GM19468 (cell line): ENCODE measurements around the gene FAM3A.
"Not testable (repeated sequence)": the region's sequence is repeated elsewhere in the genome, so short reads cannot be mapped to it uniquely, and the experiment has no call there.

Source experiments
- ATAC-seq: cut with Tn5 transposase; IDR thresholded peaks from one replicate; pipeline ENCODE4 v1.9.1; 2021; ENCODE audit warnings: mild to moderate bottlenecking, moderate library complexity, moderate number of reproducible peaks; ENCODE audit not compliant: unreplicated experiment; ENCODE audit errors: extremely low read depth

FAM3A gene, protein sequence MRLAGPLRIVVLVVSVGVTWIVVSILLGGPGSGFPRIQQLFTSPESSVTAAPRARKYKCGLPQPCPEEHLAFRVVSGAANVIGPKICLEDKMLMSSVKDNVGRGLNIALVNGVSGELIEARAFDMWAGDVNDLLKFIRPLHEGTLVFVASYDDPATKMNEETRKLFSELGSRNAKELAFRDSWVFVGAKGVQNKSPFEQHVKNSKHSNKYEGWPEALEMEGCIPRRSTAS

DNA sequence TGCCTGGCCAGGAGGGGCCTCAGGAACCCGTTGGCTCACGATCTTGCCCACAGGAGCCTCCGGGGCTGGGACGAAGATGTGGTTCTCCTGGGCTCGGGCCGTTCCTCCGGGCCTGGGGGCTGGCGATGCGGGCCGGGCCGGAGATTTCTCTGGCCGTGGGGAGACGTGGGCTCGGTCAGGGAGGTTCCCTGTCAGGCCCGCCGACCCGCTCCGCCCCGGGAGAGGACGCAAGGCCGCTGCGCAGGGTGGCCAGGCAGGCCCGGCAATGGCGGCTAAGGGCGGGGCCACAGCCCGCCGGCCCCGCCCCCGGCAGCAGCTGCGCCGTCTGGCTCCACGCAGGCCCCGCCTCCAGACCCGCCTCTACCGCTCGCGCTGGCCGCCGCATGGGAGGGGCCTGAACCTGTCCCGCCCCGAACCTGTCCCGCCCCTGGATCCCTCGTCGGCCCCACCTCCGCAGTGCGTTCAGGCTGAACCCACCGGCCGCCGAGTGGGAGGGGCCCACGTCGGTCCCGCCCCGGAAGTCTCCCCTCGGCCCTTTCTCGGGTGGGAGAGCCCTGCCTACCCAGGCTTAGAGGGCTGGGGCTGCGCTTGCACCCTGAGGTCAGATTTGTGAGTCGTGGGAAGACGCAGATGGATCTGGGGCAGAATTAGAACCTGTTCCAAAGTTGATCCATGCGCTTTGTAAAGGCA, at the start of gene FAM3A:
TSS of gene FAM3A (minus strand) at position 267 of the 690 bp plus-strand sequence. CDS start 460 bp downstream, outside the sequence.
- peak; percentile 33 for ATAC-seq

DNA sequence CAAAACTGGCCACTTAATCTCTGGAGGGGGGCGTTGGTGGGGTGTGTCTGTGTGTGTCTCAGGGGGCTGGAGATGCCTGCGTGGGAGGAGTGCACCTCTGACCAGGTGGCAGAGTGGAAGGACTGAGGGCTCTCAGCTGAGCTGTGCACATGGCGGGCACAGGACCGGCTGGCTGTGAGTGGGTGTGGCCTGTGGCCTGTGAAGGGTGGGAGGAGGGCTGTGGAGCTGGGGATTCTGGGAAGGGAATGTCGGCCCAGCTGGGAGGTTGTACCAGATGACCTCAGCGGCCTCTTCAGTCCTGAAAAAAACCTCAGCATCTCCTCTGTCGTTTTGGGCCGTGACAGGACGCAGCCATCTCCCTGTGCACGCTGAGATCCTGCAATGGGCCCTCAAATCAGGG, 46.3 kb upstream of the FAM3A start:
- ATAC-seq: not testable (repeated sequence)

DNA sequence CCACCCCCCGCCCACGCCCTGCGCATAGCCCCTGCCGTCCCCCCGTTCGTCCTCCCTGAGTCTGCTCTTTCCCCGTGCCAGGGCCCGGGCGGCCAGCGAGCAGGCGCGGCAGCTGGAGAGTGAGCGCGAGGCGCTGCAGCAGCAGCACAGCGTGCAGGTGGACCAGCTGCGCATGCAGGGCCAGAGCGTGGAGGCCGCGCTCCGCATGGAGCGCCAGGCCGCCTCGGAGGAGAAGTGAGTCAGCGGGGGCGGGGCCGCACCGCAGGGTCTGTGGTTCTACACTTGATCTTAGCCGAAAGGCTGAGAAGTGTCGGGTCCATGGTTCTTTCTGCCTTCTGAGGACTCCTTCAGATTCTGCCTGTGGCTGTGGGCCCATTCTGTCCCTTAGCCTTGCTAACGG, 44.3 kb upstream of the FAM3A start:
- ATAC-seq: not testable (repeated sequence)

DNA sequence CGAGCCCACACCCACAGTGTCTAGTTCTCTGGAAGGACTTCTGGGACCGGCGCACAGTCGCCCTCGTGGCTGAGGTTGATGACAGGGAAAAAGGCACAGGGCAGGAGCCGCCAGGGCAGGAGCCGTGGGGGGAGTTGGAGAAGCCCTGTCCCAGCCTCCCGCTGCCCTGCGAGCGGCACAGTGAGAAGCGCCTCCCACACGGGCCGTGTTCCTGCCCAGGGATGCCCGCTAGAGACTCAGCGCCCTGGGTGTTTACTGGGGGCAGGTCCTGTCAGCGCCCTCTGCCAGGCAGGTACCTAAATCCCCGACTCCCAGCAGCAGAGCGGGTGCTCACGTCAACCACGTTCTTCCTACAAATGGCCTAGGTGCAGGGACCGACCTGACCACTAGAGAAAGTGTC, 42.9 kb upstream of the FAM3A start:
- not testable (repeated sequence) for ATAC-seq

DNA sequence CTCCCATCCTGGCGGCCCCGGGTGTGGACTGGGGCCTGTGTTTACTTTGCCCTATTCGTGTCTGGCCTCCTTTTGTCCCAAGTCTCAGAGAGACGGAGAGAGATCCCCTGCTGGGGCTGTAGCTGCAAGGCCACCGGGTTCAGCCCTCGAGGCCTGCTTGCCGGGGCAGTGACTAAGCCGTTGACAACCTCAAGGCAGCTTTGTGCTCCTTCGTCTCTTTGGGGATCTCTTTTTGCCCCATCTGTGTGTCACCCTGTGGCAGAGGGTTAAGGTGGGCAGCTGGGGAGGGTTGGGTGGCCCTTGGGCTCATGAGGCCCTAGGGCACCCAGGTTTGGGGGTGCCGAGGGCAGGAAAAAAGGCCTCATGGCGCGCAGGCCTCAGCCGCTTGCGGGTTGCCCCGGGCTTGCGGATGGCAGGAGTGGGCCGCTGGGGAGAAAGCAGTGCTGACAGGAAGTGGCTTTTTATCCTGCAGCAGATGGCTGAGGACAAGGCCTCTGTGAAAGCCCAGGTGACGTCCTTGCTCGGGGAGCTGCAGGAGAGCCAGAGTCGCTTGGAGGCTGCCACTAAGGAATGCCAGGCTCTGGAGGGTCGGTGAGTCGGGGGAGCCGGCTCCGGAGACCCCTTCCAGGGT, 42.1 kb upstream of the FAM3A start:
- not testable (repeated sequence) for ATAC-seq

DNA sequence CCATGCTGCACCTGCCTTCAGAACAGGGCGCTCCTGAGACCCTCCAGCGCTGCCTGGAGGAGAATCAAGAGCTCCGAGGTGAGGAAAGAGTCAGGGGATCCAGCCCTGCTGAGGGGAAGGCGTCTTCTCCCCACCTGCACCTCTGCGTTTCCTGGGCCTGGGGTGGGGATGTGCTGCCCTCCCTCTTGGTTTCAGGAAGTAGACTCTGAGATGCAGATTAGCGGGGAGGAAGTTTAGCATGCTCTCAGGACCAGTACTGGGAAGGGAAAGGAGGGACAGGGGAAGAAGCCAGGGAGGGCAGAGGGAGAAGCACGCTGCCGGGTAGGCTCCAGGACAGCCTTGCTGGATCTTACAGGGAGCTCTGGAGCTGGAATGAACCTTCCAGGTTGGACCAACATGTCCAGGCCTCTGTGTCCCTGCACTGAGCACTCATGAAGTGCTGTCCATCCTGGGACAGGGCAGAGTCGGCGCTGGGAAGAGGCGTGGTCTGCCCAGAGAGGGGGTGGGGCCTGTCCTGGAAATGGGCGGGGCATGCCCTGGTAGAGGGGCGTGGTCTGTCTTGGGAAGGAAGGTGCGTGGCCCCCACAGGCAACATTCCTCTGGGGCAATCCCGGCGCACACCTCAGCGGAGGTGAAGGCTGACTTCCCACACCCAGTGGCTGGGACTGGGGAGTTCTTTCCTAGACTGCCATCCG, 36.2 kb upstream of the FAM3A start:
- ATAC-seq: not testable (repeated sequence)

DNA sequence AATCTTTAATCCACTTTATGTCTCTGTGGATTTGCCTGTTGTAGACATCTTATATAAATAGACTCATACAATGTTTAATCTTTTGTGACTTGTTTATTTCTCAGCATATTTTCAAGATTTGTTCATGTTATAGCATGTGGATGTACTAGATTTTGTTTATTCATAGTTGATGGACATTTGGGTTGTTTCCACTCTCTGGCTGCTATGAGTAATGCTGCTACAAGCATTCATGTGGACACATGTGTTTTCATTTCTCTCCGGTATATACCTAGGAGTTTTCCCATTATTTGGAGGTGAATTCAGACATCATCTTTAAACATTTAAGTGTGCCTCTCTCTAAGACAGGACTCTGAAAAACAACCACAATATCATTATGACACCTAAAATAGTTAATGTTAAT, 33.7 kb upstream of the FAM3A start:
- ATAC-seq: no peak

DNA sequence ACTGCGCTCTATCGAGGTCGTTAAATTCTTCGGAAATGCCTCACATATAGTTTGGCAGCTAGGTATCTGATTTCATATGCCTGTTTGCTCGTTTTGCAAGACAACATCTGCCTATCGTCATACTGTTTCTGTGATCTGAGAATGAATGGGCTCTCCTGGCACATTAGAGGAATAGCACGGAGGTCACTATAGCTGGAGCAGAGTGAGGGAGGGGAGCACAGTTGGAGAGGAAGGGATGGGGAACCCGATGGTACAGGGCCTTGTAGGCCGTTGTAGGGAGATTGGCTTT, 31.9 kb upstream of the FAM3A start:
- ATAC-seq: no peak

DNA sequence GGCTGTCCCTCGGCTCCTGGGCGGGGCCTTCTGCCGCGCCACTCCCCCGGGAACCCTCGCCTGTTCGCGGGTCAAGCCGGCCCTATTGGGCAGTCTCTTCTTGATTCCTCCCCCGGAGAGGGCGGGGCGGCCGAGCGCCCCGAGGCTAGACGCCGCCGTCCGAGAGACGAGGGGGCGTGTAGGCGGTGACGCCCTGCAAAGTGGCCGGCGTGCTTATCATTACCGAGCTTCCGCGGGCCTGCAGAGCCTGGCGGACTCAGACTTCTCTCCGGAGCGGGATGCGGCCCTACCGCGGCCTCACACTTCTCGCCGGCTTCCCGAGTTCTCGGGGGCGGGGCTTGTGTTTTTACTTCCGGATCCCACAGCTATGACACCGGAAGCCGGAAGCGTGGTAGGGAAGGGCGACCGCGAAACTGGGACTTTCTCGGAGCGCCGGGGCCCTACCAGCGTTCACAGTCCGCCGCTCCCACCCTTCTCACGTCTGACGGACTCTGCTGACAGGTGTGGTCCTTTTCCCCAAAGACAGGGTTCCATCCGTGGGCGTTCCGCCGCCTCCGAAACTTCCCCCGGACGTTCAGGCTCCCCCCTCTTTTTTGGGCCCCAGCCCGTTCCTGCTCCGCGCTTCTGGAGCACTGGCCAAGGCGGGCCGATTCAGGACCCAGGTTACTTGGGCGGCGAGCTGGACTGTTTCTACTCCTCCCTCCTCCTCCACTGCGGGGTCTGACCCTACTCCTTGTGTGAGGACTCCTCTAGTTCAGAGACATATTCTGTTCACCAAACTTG, 31.4 kb upstream of the FAM3A start, which contains the start of gene IKBKG:
TSS of gene IKBKG (plus strand) at position 376 of the 783 bp plus-strand sequence. CDS start 4,383 bp downstream, outside the sequence.
- ATAC-seq: peak; percentile 56

DNA sequence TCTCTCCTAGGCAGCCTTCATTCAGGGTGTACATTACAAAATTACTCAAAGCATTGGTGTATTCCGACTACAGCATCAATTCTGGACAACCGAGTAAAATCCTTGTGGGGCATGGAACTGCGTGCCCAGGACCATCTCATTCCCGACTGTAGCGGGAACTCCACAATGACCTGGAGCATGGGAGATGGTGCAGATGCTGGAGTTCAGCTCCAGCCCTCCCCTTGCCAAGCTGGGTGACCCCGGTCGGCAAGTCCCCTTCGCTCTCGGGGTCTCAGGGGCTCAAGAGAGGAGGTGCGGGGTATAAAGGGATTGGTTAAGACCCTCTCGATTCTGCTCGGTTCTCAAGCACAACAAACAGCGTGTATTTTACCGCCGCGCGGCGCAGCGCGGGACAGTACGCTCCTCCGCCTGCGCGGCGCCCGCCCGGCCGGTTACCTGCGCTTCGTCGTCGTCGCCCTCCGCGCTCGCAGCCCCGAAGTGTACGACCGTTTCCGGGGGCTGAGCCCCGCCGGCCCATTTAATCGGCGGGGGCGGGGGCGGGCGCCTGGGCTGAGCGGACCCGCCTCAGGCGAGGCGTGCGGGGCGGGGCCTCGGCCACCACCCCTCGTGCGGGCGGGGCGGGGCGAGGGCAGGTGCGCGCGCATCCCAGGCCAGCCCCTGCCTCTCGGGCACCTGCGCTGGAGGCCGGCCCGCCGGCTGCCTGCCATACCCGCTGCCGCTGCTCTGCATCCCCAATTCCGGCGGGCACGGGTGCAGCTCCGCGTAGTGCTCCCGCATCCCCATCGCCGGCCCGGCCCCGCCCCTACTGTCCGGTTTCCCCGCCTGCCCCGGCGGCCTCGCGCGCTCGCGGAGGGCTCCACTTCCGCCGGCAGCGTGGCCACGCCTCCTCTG, 30.6 kb upstream of the FAM3A start, which contains the start of gene G6PD:
TSS of gene G6PD (minus strand) at position 493 of the 891 bp plus-strand sequence. CDS start 691 bp downstream, outside the sequence.
- ATAC-seq: peak; percentile 24

DNA sequence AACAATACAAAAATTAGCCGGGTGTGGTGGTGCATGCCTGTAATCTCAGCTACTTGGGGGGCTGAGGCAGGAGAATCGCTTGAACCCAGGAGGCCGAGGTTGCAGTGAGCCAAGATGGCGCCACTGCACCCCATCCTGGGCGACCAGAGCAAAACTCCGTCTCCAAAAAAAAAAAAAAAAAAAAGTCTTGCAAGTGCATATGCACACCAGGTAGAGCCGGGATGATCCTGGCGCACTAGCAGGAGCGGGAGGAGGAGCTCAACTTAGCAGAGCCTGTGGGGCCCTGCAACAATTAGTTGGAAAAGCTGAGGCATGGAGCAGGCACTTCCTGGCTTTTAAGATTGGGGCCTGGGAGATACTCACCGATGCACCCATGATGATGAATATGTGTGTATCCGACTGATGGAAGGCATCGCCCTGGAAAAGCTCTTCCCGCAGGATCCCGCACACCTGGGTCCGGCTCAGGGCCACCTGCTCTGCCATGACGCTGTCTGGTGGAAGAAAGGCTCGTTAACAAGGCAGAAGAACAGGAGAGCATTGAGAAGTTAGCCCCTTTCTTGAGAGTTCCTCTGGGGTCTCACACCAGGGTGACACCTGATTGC, 29.7 kb upstream of the FAM3A start:
- no peak for ATAC-seq

DNA sequence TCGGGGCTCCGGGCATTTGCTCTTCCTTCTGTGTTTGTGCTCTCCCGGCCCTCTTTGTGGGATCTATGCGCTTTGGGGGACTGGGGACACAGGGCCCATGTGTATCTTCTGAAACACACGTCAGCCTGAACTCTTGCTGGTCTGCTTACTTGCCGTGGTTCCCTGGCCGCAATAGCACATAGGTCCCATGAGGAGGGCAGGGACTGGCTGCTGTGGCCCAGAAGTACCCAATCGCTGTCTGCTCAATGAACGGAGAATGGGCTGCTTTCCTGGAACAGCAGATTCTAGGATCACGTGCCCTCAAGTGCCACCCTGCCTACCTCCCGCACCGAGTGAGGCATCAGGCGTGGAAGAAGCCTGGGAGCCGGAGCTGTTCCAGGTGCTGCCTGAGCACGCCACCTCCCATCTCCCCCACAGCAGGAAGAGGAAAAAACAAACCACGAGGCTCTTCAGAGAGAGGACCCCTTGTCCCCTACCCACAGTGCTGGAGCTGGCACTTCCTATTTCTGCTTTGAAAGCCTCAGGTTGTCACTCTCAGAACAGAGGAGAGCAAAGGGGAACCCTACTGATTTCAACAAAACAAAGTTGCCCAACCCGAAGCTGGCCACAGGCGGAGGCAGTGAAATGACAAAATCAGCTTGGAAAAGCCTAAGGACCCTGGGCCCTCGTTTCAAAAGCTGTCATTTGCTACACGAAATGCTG, 26.8 kb upstream of the FAM3A start:
- no peak for ATAC-seq

DNA sequence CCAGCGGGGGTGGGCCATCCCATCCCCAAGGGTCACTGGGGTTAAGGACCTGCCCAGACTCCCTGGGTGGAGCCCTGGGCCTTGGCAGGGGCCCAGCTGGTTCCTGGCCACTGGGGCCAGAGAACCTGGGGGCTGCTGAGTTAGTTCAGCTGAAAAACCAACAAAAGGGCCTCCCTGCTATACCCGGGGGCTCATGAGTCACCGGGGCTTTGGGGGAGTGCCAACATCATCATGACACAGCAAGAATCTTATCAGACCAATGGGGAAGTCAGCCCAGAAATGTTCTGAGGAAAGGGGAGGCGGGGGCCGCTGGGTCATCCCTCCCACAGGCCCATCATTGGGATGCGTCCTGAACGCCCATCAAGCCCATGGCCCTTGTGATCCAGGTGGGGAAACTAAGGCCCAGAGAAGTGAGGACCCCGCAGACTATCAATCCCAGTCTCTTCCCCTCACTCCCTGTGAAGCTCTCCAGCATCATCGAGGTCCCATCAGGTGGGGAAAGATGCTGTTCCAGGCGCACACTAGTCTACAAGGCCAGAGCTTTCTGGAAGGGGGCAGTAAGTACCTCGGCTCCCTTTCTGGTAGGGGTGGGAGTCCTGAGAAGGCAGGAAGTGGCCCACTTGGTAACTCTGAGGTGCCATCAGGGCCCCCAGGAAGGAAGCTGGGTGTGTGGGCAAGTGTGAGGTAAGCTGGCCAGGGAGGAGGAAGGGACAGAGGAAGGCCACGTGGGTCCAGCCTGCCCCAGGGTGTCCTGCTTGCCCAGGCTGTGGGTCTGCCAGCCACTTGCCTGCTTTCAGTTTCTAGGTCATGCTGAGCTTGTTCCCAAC, 26.1 kb upstream of the FAM3A start:
- ATAC-seq: no peak

DNA sequence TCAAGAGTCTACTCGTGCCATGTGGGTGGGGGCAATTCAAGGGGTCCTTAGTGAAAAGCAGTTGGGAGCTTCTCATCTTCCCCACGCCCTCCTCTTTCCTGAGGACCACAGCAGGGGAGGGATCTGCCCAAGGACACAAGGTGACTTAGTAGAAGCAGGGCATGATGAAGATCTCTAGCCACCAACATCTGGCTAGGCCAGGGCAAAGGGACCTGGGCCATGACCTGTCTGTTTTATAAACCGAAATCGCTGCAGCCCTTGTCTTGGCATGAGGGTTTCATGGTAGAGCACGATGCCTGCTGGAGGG, 25.5 kb upstream of the FAM3A start:
- ATAC-seq: no peak

DNA sequence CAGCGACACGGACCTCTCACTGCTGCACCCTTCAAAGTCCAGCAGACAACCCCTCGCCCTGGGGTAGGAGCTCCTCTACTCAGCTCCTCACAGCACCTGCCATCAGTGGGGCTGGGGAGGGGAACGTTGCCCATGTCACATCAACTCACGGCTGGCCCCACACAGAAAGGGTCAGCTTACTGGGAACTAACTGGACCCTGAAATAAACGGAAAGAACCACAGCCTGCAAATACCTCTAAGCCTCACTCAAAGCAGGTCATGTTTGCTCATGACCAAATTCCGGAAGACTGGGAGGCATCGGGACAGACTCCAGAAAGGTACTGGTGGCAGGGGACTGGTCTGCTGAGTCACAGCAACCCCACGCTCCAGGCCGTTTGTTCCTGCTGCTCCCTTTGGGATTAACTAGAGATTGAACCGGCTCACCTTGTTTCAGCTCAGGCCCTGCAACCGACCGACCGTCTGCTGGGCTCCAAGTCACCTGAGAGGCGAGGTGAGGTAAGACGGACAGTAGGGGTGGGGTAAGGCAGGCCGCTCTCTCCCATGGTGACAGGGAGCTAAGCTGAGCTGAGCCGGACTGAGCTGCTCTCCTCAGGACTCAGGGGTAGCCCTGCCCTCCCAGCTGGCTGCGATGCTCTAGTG, 25.0 kb upstream of the FAM3A start:
- ATAC-seq: no peak

DNA sequence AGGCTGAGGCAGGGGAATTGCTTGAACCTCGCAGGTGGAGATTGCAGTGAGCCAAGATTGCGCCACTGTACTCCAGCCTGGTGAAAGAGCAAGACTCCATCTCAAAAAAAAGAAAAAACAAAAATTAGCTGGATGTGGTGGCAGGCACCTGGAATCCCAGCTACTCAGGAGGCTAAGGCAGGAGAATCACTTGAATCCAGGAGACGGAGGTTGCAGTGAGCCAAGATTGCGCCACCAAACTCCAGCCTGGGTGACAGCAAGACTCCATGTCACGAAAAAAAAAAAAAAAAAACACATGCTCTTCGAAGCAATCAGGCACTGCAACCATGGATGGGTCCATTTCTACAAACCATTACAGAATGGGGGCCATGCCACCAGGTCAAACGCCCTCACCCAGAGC, 24.3 kb upstream of the FAM3A start:
- not testable (repeated sequence) for ATAC-seq

DNA sequence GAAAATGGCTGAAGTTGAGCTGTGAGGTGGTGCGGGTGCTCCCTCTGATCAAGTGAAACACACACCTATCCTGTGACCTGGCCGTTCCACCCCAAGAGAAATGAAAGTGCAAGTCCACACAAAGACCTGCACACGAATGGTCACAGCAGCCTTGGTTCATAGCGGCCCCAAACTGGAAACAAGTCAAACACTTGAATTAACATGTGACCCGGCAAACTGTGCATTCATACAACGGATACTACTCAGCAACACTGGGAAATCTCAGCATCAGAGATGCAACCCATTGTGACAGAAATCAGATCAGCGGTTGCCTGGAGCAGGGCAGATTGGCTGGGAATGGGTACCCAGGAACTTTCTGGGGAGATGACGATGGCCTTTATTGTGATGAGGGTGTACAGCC, 23.0 kb upstream of the FAM3A start:
- no peak for ATAC-seq
